Sigmoid colon (tissue), 7 donors: ENCODE data around the gene PDE6C. TPM values are rescaled to one million over a fixed set of nuclear protein-coding genes. Genes with fewer than 3 reads are reported as not detected.

Experiments used
- DNase-seq: peaks from one replicate; pipeline ENCODE4 v3.0.0-alpha.2; 2019
- H3K27ac ChIP-seq, 4 donors: fragments of 200-600 bp; sonication (generic); one replicate each; pipeline ENCODE4 v1.5.1; 2016 to 2019; ENCODE audit warnings: mild to moderate bottlenecking in 1 of 4
- H3K27me3 ChIP-seq, 3 donors: fragments of 200-600 bp; sonication (generic); one replicate each; pipeline ENCODE4 v1.5.1; 2019; ENCODE audit warnings: mild to moderate bottlenecking in 1 of 3
- H3K36me3 ChIP-seq, 4 donors: fragments of 200-600 bp; sonication (generic); one replicate each; pipeline ENCODE4 v1.5.1; 2016 to 2019
- H3K4me1 ChIP-seq, 4 donors: fragments of 200-600 bp; sonication (generic); one replicate each; pipeline ENCODE4 v1.5.1; 2017 to 2019
- H3K4me3 ChIP-seq, 4 donors: fragments of 200-600 bp; sonication (generic); one replicate each; pipeline ENCODE4 v1.5.1; 2017 to 2019; ENCODE audit warnings: mild to moderate bottlenecking in 2 of 4, moderate library complexity in 1 of 4
- H3K9me3 ChIP-seq, 4 donors: fragments of 200-600 bp in 3 of 4; sonication (generic) in 3 of 4; one replicate each; pipeline versions ENCODE4 v1.5.1 to v1.6.1; 2013 to 2019
- CTCF ChIP-seq, 4 experiments: fragments of 450-650 bp in 3 of 4; fragments of 200-600 bp in 1 of 4; IDR thresholded peaks; one replicate each; pipeline ENCODE4 v1.5.1; 2016 to 2019; ENCODE audit warnings: antibody characterized with exemption in 4 of 4, mild to moderate bottlenecking in 3 of 4, moderate library complexity in 2 of 4
- EP300 ChIP-seq, 4 donors: sonication (generic); formaldehyde crosslinking; IDR thresholded peaks; one replicate each; pipeline ENCODE4 v1.6.1; 2017; ENCODE audit warnings: antibody characterized with exemption in 4 of 4
- POLR2A ChIP-seq, 2 donors: fragments of 450-650 bp; IDR thresholded peaks; one replicate each; pipeline ENCODE4 v1.6.1; 2016; ENCODE audit warnings: antibody characterized with exemption in 2 of 2, mild to moderate bottlenecking in 2 of 2, moderate library complexity in 2 of 2
- POLR2AphosphoS5 ChIP-seq, 4 donors: sonication (generic); formaldehyde crosslinking; IDR thresholded peaks; one replicate each; pipeline ENCODE4 v1.6.1; 2017; ENCODE audit warnings: antibody characterized with exemption in 4 of 4
- WGBS, 2 donors: extraction: QIAGEN DNeasy Blood & Tissue Kit; methylation state at CpG; one replicate each; pipeline ENCODE4 v1.1.7; 2013; 5-methylcytosine and 5-hydroxymethylcytosine counted together
- intact Hi-C: fragments of 100-400 bp; cut with DNase I; formaldehyde crosslinking; loops from one replicate; pipeline ENCODE4 v1.15.1; 2023
- polyA plus RNA-seq, 3 donors: library from polyadenylated mRNA; stranded (reverse); fragments of 200-250 nt; gene quantifications; one replicate each; pipeline ENCODE4 v1.2.3, GENCODE V29; 2013
- total RNA-seq, 4 donors: library from RNA; depleted of rRNA; stranded (reverse); fragments of >200 nt; gene quantifications; one replicate each; pipeline ENCODE4 v1.1.0, GENCODE V29; 2016
- donor health status: healthy with polysubstance abuse.
- donor health status: Bipolar disorder and iron deficiency.
- donor health status: healthy.

PDE6C gene
- total and polyA plus RNA-seq, 7 donors, result not detected

- TF ChIP-seq CTCF (IDR thresholded peaks at IDR 0.05) (no peak), POLR2AphosphoS5 (IDR thresholded peaks at IDR 0.05) (no peak), POLR2A (IDR thresholded peaks at IDR 0.05) (no peak), EP300 (IDR thresholded peaks at IDR 0.05) (no peak)
- intact Hi-C loops, result no loop called here
Observed at GRCh38 chr10:93672890-93673289, 60.6 kb downstream of the PDE6C start.

GRCh38 chr10:93673791-93674190 is 61.5 kb downstream of the PDE6C start:
- DNase-seq, result no peak
- peaks cover 0 to 98% (median 15%) of the 10 kb centered on the region in 4 donors for H3K36me3 ChIP-seq
- no peak overlapping the region for H3K4me3 ChIP-seq
- no peaks in the 10 kb centered on the region for H3K27me3 ChIP-seq
- TF ChIP-seq POLR2A (IDR thresholded peaks at IDR 0.05) (no peak), EP300 (IDR thresholded peaks at IDR 0.05) (no peak), CTCF (IDR thresholded peaks at IDR 0.05) (no peak), POLR2AphosphoS5 (IDR thresholded peaks at IDR 0.05) (no peak)
- H3K27ac ChIP-seq, result no peak overlapping the region
- H3K4me1 ChIP-seq, result no peaks in the 10 kb centered on the region
- H3K9me3 ChIP-seq, result no peaks in the 10 kb centered on the region
- 88 to 95% methylated on average over 2 of the region's 2 CpGs for WGBS, 2 donors
- intact Hi-C loops, result no loop called here

More at GRCh38 chr10:93672890-93673289, 60.6 kb downstream of the PDE6C start:
- 69 to 92% methylated on average over 2 of the region's 2 CpGs for WGBS, 2 donors
- H3K4me1 ChIP-seq, result no peaks in the 10 kb centered on the region
- H3K4me3 ChIP-seq, result no peak overlapping the region
- H3K27ac ChIP-seq, result no peak overlapping the region
- no peak for DNase-seq
- H3K36me3 ChIP-seq, result peaks cover 0 to 98% (median 16%) of the 10 kb centered on the region in 4 donors
- no peaks in the 10 kb centered on the region for H3K9me3 ChIP-seq
- H3K27me3 ChIP-seq, result no peaks in the 10 kb centered on the region

- Histone ChIP-seq H3K27ac (no peak overlapping the region), H3K36me3 (peaks cover 0 to 77% (median 6%) of the 10 kb centered on the region in 4 donors), H3K9me3 (no peaks in the 10 kb centered on the region), H3K27me3 (no peaks in the 10 kb centered on the region), H3K4me1 (no peaks in the 10 kb centered on the region), H3K4me3 (no peak overlapping the region)
- intact Hi-C loops, result no loop called here
- no peak for DNase-seq
- 90 to 91% methylated on average over 4 of the region's 4 CpGs for WGBS, 2 donors
- TF ChIP-seq EP300 (IDR thresholded peaks at IDR 0.05), result no peak
Observed at GRCh38 chr10:93678386-93678785, 66.0 kb downstream of the PDE6C start.

- intact Hi-C loops, result no loop called here
- H3K9me3 ChIP-seq, result no peaks in the 10 kb centered on the region
- WGBS, 2 donors, result 90 to 96% methylated on average over 3 of the region's 3 CpGs
- H3K4me1 ChIP-seq, result no peaks in the 10 kb centered on the region
- TF ChIP-seq POLR2A (IDR thresholded peaks at IDR 0.05), result no peak
- TF ChIP-seq EP300 (IDR thresholded peaks at IDR 0.05), result no peak
- TF ChIP-seq POLR2AphosphoS5 (IDR thresholded peaks at IDR 0.05), result no peak
- no peak for TF ChIP-seq CTCF (IDR thresholded peaks at IDR 0.05)
- no peaks in the 10 kb centered on the region for H3K27me3 ChIP-seq
- H3K27ac ChIP-seq, result no peak overlapping the region
- H3K36me3 ChIP-seq, result peaks cover 0 to 75% (median 8%) of the 10 kb centered on the region in 4 donors
- H3K4me3 ChIP-seq, result no peak overlapping the region
- DNase-seq, result no peak
Observed at GRCh38 chr10:93678805-93679587, 66.7 kb downstream of the PDE6C start.

GRCh38 chr10:93680412-93681047 is 68.2 kb downstream of the PDE6C start:
- H3K36me3 ChIP-seq, result peaks cover 0 to 74% (median 5%) of the 10 kb centered on the region in 4 donors
- H3K4me1 ChIP-seq, result no peaks in the 10 kb centered on the region
- intact Hi-C loops, result no loop called here
- no peak overlapping the region for H3K27ac ChIP-seq
- DNase-seq, result no peak
- H3K27me3 ChIP-seq, result no peaks in the 10 kb centered on the region
- TF ChIP-seq POLR2A (IDR thresholded peaks at IDR 0.05) (no peak), CTCF (IDR thresholded peaks at IDR 0.05) (no peak), EP300 (IDR thresholded peaks at IDR 0.05) (no peak), POLR2AphosphoS5 (IDR thresholded peaks at IDR 0.05) (no peak)
- H3K4me3 ChIP-seq, result no peak overlapping the region
- no peaks in the 10 kb centered on the region for H3K9me3 ChIP-seq
- 59 to 77% methylated on average over 4 of the region's 4 CpGs for WGBS, 2 donors
